H9 (cell line): ENCODE results near the gene QARS1. TPM values are rescaled to one million over a fixed set of nuclear protein-coding genes. Genes with fewer than 3 reads are reported as not detected.

Experiments used
- DNase-seq: peaks from one replicate; pipeline ENCODE4 v3.0.0-alpha.2; 2017
- H2AFZ ChIP-seq: one replicate; pipeline ENCODE4 v1.6.1; 2013; ENCODE audit warnings: mild to moderate bottlenecking, low read length, control low read depth, moderate library complexity
- H2AK5ac ChIP-seq: 2 replicates; pipeline ENCODE4 v1.6.1; 2013; ENCODE audit warnings: low read length, control low read depth, mixed read lengths; ENCODE audit not compliant: insufficient read length
- H2BK120ac ChIP-seq: one replicate; pipeline ENCODE4 v1.6.1; 2013; ENCODE audit warnings: low read depth, mild to moderate bottlenecking, low read length, control low read depth, inconsistent platforms; ENCODE audit not compliant: poor library complexity, severe bottlenecking
- H2BK12ac ChIP-seq: 2 replicates; pipeline ENCODE4 v1.6.1; 2013; ENCODE audit warnings: low read length, control low read depth, mixed read lengths, low read depth; ENCODE audit not compliant: insufficient read length
- H2BK15ac ChIP-seq: 2 replicates; pipeline ENCODE4 v1.6.1; 2013; ENCODE audit warnings: low read depth, low read length, control low read depth
- H2BK20ac ChIP-seq: one replicate; pipeline ENCODE4 v1.6.1; 2013; ENCODE audit warnings: low read depth, mild to moderate bottlenecking, low read length, control low read depth, inconsistent platforms; ENCODE audit not compliant: poor library complexity, severe bottlenecking
- H2BK5ac ChIP-seq: 2 replicates; pipeline ENCODE4 v1.6.1; 2013; ENCODE audit warnings: low read length, control low read depth, mixed read lengths; ENCODE audit not compliant: insufficient read length
- H3K14ac ChIP-seq: 2 replicates; pipeline ENCODE4 v1.6.1; 2013; ENCODE audit warnings: low read length, control low read depth; ENCODE audit not compliant: insufficient read depth
- H3K18ac ChIP-seq: 2 replicates; pipeline ENCODE4 v1.6.1; 2013; ENCODE audit warnings: low read depth, mild to moderate bottlenecking, mixed read lengths, low read length, control low read depth; ENCODE audit not compliant: insufficient read length
- H3K23ac ChIP-seq: 2 replicates; pipeline ENCODE4 v1.6.1; 2013; ENCODE audit warnings: low read length, control low read depth, mixed read lengths, low read depth; ENCODE audit not compliant: insufficient read length
- H3K23me2 ChIP-seq: 2 replicates; pipeline ENCODE4 v1.6.1; 2013; ENCODE audit warnings: low read depth, mild to moderate bottlenecking, mixed read lengths, low read length, control low read depth; ENCODE audit not compliant: insufficient read length, poor library complexity, severe bottlenecking
- H3K27ac ChIP-seq: 2 replicates; pipeline ENCODE4 v1.5.1; 2013; ENCODE audit warnings: low read length, control low read depth, mixed read lengths, low read depth; ENCODE audit not compliant: insufficient read length
- H3K27me3 ChIP-seq: 2 replicates; pipeline ENCODE4 v1.6.1; 2013; ENCODE audit warnings: low read length, control low read depth, inconsistent platforms; ENCODE audit not compliant: insufficient read depth
- H3K4ac ChIP-seq: 2 replicates; pipeline ENCODE4 v1.6.1; 2013; ENCODE audit warnings: low read depth, mild to moderate bottlenecking, control low read depth, inconsistent platforms, low read length, moderate library complexity
- H3K4me1 ChIP-seq: 2 replicates; pipeline ENCODE4 v1.6.1; 2013; ENCODE audit warnings: low read length, control low read depth, inconsistent platforms; ENCODE audit not compliant: insufficient read depth
- H3K4me2 ChIP-seq: 2 replicates; pipeline ENCODE4 v1.6.1; 2013; ENCODE audit warnings: low read length, control low read depth, mixed read lengths; ENCODE audit not compliant: insufficient read length, insufficient read depth
- H3K56ac ChIP-seq: 2 replicates; pipeline ENCODE4 v1.6.1; 2013; ENCODE audit warnings: low read depth, mild to moderate bottlenecking, mixed read lengths, low read length, control low read depth; ENCODE audit not compliant: insufficient read length
- H3K79me1 ChIP-seq: 2 replicates; pipeline ENCODE4 v1.6.1; 2013; ENCODE audit warnings: low read depth, mild to moderate bottlenecking, moderate library complexity, low read length, control low read depth, inconsistent platforms; ENCODE audit not compliant: insufficient read depth, poor library complexity, severe bottlenecking
- H3K79me2 ChIP-seq: 2 replicates; pipeline ENCODE4 v1.6.1; 2013; ENCODE audit warnings: low read length, control low read depth, inconsistent platforms; ENCODE audit not compliant: insufficient read depth
- H3K9ac ChIP-seq: 2 replicates; pipeline ENCODE4 v1.6.1; 2013; ENCODE audit warnings: low read length, control low read depth, mixed read lengths; ENCODE audit not compliant: insufficient read length; ENCODE audit errors: extremely low read depth
- H3K9me3 ChIP-seq: one replicate; pipeline ENCODE4 v1.6.1; 2013; ENCODE audit warnings: low read depth, low read length, inconsistent platforms; ENCODE audit not compliant: control insufficient read depth
- H3T11ph ChIP-seq: one replicate; pipeline ENCODE4 v1.6.1; 2013; ENCODE audit warnings: mild to moderate bottlenecking, low read length, control low read depth, inconsistent platforms
- H4K20me1 ChIP-seq: one replicate; pipeline ENCODE4 v1.6.1; 2013; ENCODE audit not compliant: control insufficient read depth, insufficient read length, insufficient read depth
- H4K5ac ChIP-seq: 2 replicates; pipeline ENCODE4 v1.6.1; 2013; ENCODE audit warnings: low read depth, mild to moderate bottlenecking, mixed read lengths, low read length, control low read depth; ENCODE audit not compliant: insufficient read length
- H4K8ac ChIP-seq: replicated peaks from 2 replicates; pipeline ENCODE4 v1.6.1; 2013; ENCODE audit warnings: low read length, control low read depth, mixed read lengths, low read depth; ENCODE audit not compliant: insufficient read length
- H4K91ac ChIP-seq: 2 replicates; pipeline ENCODE4 v1.6.1; 2013; ENCODE audit warnings: low read depth, mild to moderate bottlenecking, moderate library complexity, mixed read lengths, low read length, control low read depth; ENCODE audit not compliant: insufficient read length
- H3K27ac Mint-ChIP-seq, 3 experiments: 2 replicates in 2 of 3; 3 replicates in 1 of 3; pipeline ENCODE4 v1.8.0; 2020 to 2021; ENCODE audit warnings: mixed read lengths in 3 of 3, mild to moderate bottlenecking in 1 of 3, moderate library complexity in 1 of 3
- H3K27me3 Mint-ChIP-seq: 2 replicates; pipeline ENCODE4 v1.8.0; 2021; ENCODE audit warnings: low read depth, mild to moderate bottlenecking, moderate library complexity, mixed read lengths
- H3K36me3 Mint-ChIP-seq, 3 experiments: 2 replicates in 2 of 3; 3 replicates in 1 of 3; pipeline ENCODE4 v1.8.0; 2020 to 2021; ENCODE audit warnings: low read depth in 3 of 3, mixed read lengths in 3 of 3; ENCODE audit not compliant: insufficient read depth in 1 of 3
- H3K4me1 Mint-ChIP-seq, 2 experiments: 2 replicates each; pipeline ENCODE4 v1.8.0; 2020; ENCODE audit warnings: mixed read lengths in 2 of 2
- H3K4me3 Mint-ChIP-seq, 2 experiments: 2 replicates in 1 of 2; 3 replicates in 1 of 2; pipeline ENCODE4 v1.8.0; 2020 to 2021; ENCODE audit warnings: mild to moderate bottlenecking in 2 of 2, mixed read lengths in 2 of 2, moderate library complexity in 1 of 2
- H3K9me3 Mint-ChIP-seq, 2 experiments: 2 replicates in 1 of 2; 3 replicates in 1 of 2; pipeline ENCODE4 v1.8.0; 2020; ENCODE audit warnings: mild to moderate bottlenecking in 2 of 2, mixed read lengths in 2 of 2, moderate library complexity in 1 of 2
- WGBS: extraction: QIAGEN DNeasy Blood & Tissue Kit; methylation state at CpG from one replicate; pipeline ENCODE4 v1.1.7; 2013; ENCODE audit warnings: missing lambda C conversion rate, low lambda C conversion rate, mixed read lengths; ENCODE audit not compliant: insufficient read length; ENCODE audit errors: extremely low coverage; 5-methylcytosine and 5-hydroxymethylcytosine counted together
- total RNA-seq: library from RNA; stranded (reverse); gene quantifications from 2 replicates; pipeline ENCODE4 v1.2.1, GENCODE V29; 2021
- TF ChIP-seq, protein P1 (sequence below): fragments of 200-600 bp; sonication (generic); conservative IDR thresholded peaks from 3 replicates; pipeline ENCODE4 v1.8.0; 2021; ENCODE audit warnings: antibody characterized with exemption, mild to moderate bottlenecking

Gene QARS1
- total RNA-seq, 1 experiment from 2014 or later: 390 TPM

GRCh38 chr3:49119036-49119435 is 14.5 kb upstream of the QARS1 start:
- Mint-ChIP-seq H3K27ac (no peak overlapping the region), H3K9me3 (no peaks in the 10 kb centered on the region), H3K4me3 (peak overlapping the region; percentile 81 to 91; a peak in 3 of 5 replicates), H3K36me3 (peaks cover 31 to 67% (median 57%) of the 10 kb centered on the region in 3 experiments), H3K27me3 (no peaks in the 10 kb centered on the region; the same call in 1 of the 2 replicates), H3K4me1 (peaks cover 4% of the 10 kb centered on the region in 2 experiments; a peak in 3 of 4 replicates)
- Histone ChIP-seq H2BK5ac (no peak overlapping the region), H4K20me1 (peaks cover 2% of the 10 kb centered on the region), H2AFZ (no peak overlapping the region), H2BK20ac (no peak overlapping the region), H3K23me2 (peaks cover 5% of the 10 kb centered on the region), H3K79me2 (no peaks in the 10 kb centered on the region; the same call in 1 of the 2 replicates), H4K5ac (no peak overlapping the region), H3K9me3 (no peaks in the 10 kb centered on the region), H4K8ac (no peak overlapping the region), H2BK120ac (no peak overlapping the region), H3K4me2 (no peak overlapping the region), H3K56ac (no peak overlapping the region), H3K23ac (no peak overlapping the region), H3K27ac (no peak overlapping the region), H3K4ac (no peak overlapping the region), H2BK15ac (no peak overlapping the region), H3K79me1 (peaks cover 4% of the 10 kb centered on the region), H3K4me1 (0 out of 2 replicates have a peak, but pooled peaks cover 2% of the 10 kb centered on the region), H3T11ph (no peak overlapping the region), H3K14ac (no peak overlapping the region), H2BK12ac (no peak overlapping the region), H3K9ac (no peak overlapping the region), H4K91ac (no peak overlapping the region), H3K27me3 (no peaks in the 10 kb centered on the region), H2AK5ac (no peak overlapping the region), H3K18ac (no peak overlapping the region)
- TF ChIP-seq, protein P1, sequence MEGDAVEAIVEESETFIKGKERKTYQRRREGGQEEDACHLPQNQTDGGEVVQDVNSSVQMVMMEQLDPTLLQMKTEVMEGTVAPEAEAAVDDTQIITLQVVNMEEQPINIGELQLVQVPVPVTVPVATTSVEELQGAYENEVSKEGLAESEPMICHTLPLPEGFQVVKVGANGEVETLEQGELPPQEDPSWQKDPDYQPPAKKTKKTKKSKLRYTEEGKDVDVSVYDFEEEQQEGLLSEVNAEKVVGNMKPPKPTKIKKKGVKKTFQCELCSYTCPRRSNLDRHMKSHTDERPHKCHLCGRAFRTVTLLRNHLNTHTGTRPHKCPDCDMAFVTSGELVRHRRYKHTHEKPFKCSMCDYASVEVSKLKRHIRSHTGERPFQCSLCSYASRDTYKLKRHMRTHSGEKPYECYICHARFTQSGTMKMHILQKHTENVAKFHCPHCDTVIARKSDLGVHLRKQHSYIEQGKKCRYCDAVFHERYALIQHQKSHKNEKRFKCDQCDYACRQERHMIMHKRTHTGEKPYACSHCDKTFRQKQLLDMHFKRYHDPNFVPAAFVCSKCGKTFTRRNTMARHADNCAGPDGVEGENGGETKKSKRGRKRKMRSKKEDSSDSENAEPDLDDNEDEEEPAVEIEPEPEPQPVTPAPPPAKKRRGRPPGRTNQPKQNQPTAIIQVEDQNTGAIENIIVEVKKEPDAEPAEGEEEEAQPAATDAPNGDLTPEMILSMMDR: no peak
- DNase-seq: no peak
- no CpG with 5 or more reads among the region's 10 CpGs for WGBS
